DMS53 (cell line): ENCODE measurements around the gene KIF26A.
"Not testable (repeated sequence)": the region's sequence is repeated elsewhere in the genome, so short reads cannot be mapped to it uniquely, and the experiment has no call there.

Experiments
- DNase-seq: peaks from one replicate; lab custom pipeline; 2025; lab: John Stamatoyannopoulos, UW

Gene KIF26A

DNA sequence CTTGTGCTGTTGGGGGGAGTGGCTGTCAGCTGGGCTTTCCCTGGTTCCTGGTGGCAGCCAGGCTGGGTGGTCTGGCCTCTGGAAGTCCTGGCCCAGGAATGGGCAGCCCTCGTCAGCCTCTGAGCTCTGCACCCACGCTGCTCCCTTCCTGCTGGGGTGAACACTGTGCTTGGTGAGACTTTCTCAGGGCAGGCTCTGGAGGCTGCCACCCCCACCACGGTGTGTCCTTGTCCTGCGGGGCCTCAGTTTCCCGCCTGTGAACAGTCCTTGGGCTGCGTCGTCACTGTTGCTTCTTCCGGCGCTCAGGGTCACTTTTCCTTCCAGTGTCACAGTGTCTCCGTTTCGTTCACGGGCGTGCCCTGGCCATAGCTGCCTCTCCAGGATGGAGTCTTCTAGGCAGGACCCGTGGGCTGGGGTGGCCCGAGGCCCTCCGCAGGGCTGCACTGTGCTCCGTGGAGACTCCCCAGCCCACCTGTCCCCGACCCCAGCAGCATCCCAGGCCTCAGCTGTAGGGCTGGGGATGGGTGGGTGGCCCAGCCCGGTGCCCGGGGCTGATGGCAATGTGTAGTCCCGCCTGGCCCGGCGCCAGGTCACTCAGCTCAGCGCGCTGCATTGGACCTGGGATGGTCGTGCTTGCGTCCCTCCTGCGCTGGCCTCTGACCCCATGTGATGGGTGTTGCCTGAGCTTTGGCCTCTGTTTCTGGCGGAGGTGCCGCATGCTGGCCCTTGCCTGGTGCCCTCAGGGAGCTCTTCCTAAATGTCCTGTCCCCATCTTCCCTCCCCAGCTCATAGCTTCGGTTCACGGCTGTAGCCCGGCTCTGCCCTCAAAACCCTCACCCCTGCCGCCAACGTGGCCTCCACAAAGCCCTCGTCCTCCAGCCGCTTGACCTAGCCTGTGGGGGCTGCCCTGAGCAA lies 6.8 kb downstream of the KIF26A start:
- no peak for DNase-seq

DNA sequence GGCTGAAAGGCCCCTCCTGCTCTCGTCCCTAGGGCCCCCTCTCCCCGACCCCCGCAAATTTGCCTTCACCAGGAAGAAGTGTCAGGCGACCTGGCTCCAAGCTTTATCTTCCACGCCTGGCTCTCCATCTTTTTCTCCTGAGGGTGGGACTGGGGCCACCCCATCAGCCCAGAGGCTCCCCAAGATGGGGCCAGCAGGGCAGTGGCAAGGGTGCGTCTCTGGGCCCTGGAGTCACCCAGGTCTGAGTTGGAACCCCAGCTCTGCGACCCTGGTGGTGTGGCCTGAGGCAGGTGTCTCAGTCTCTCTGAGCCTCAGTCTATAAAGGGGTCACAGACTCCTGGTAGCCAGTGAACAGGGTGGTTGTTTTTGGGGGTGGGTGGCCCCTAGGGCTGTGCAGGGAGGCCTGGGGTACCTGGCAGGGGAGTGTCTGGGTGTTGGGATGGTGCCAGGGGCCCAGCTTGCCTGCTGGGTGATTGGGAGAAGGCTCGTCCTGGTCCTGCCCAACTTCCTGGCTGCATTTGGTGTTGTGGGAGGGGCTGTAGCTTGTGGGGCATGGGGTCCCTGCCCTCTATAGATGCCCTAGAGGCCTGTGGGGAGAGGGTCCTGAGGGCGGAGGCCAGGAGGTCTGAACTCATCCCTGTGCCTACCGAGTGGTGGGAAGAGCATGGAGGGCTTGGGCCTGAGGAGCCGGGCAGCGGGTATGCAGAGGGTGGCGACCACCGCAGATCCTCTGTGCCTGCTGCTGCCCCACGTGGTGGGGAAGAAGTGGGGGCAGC lies 7.6 kb downstream of the KIF26A start:
- DNase-seq = no peak

DNA sequence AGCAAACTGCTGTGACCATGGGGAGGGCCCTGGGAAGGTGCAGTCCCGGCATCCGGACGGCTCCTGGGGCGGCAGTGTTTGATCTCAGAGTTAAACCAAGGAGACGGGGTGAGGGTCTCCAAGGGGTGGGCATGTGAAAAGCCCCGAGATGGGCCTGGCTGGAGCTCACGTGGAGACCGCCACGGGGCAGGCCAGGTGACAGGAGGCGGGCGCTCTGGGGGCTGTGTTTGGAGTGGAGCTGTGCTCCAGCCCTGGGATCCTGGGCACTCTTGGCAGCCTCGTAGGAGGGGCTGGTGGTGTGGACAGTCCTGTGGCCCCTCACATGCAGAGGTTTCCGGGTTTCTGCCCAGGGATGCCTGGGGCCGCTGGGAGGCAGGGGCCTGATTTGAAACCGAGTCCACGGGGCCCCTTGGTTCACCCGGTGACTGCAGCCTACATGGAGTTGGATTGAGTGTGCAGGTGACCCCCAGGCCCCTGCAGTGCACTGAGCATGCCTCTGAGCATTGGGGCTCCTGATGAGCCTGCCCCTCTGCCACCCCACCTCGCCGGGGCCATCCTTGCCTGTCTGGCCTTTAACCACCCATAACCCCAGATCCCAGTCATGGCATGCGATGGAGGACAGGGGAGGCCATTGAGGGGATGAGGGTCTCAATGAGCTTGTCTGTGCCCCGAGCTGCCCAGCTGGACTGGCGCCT lies 8.4 kb downstream of the KIF26A start:
- no peak for DNase-seq

DNA sequence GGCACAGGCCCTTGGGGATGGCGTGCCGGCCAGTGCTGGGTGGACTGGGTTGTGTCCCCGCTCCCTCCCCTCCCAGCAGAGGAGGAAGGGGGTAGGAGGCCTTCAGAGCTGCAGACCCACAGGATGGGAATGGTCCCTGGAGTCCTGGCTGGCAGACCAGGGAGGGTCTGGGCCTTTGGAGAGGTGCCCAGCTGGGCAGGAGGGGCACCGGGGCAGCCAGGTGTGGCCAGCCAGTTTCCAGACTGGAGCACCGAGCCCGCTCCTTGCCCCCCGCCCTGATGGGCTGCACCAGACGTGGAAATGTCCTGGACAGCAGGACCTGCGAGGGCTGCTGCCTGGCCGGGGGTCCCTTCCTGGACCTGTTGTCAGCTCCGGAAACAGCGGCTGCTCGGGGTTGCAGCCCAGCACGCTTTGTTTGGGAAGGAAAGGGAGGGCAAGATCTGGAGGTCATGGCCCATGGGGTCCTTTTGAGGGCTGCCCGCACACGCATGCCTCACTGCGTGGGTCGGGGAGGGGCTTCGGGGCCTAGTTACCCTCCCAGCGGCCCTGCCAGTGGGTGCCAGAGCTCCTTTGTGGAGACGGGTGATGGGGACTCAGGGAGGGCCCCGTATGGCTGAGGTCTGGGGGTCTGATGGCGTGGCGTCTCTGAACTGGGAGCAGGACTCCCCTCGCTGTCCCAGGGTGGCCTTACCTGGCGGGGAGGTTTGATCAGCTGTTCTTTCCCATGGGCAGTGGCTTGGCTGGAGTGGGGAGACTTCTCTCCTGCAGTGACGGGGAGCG lies 9.1 kb downstream of the KIF26A start:
- DNase-seq = no peak

DNA sequence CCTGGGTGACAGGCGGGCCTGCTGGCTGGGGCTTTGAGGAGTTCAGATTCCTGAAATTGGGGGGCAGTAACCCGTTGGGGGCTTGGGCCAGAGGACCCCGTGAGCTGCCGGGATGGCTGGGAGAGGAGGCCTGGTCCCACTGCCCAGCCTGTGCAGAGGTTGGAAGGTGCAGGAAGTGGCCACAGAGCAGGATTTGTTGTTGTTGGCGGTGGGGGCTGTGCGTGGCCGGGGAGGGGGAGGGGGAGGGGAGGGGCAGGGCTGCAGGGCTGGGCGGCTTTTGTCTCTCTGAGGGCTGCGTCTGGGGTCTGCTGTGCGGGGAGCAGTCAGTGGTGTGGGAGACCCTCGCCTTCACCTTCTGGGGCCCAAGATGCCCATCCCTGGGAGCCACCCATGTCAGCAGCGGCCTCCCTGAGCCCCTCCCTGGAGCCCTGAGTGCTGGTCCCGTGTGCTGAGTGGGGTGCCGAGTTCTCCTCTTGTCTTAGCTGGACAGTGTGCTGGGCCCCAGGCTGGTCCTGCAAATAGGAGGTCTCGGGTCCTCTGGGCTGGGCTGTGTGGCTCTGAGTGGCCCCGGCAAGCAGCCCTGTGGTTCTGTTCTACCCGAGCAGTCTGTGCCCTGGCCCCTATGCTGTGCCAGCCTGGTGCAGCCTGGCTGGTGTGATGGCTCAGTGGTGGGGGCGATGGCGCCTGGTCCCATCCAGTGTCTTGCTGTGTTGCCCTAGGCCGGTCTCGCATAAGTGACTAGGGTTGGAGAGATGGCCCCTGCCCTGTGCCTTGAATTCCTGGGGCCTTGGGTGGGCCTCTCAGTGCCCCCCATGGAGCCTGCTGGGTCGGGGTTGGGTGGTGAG lies 10.3 kb downstream of the KIF26A start:
- no peak for DNase-seq

DNA sequence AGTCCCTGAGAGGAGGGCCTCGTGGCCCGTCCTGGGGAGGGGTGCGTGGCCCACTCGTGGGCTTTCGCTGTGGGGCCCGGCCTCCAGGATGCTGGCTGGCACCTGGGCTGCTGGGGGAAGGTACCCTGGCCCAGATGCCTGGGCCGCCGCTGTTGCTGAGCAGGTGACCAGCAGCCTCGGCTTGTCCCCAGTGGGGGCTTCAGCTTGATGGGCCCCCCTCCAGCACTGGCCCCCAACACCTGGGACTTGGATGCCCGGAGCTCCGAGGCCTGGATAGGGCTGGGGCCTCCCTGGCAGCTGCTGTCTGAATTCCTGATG lies 10.8 kb downstream of the KIF26A start:
- DNase-seq = no peak

DNA sequence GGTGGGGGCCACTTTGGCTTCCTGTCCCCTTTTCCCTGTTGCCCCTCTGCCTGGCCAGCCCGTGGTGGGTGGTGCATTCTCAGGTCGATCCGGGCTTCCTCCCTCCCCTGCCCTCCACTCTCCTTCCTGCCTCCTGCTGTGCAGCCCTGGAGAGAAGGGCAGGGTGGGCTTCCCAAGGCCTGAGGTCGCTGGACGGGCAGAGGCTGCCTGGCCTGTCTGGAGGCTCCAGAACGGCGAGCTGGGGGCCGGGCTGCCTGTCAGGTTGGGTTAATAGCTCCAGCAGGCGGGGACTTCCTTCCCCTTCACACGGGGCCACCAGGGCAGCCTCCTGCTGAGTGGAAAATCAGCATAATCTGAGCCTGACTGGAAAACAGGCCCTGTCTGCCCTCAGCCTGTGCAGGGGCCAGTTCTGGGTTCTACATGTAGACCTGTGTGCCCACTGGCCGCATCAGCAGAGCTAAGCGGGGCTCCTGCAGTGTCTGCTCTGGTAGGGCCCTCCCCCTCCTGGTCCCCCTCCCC lies 11.3 kb downstream of the KIF26A start:
- no peak for DNase-seq

DNA sequence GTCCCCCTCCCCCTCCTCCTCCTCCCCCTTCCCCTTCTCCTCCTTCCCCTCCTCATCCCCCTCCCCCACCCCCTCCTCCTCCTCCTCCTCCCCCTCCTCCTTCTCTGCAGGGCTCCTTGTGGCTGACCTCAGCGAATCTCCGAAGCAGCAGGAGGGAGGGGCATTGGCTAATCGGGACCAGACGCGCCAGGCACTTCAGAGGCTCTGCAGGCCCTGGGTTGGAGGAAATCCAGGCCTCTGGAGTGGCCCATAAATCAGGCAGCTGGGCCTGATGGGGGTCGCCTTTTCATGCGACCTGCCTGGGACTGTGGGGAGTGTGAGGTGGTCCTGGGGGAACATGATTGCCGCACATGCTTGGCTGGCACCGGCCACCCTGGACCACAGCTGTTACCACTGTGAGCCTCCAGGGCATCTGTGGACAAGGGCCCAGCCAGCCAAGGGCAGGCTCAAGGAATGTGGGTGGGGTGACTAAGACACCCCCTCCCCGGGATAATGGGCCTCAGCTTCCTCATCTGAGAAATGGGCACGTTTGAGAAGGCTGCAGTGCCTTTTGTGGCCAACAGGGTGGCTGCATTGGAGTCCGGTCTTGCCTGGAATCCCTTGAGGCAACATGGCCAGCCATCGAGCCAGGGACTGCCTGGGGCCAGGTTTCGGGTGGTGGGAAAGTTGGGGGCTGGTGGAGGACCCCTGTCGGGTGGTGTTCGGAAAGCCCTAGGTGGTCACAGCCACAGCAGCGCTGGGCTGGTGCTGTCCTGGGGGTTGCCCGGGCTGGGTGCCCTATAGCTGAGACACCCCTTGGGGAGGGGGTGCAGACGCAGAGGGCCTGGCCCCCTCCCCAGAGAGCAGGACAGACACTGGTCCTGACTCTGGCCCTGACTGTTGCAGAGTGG lies 12.0 kb downstream of the KIF26A start:
- no peak for DNase-seq

DNA sequence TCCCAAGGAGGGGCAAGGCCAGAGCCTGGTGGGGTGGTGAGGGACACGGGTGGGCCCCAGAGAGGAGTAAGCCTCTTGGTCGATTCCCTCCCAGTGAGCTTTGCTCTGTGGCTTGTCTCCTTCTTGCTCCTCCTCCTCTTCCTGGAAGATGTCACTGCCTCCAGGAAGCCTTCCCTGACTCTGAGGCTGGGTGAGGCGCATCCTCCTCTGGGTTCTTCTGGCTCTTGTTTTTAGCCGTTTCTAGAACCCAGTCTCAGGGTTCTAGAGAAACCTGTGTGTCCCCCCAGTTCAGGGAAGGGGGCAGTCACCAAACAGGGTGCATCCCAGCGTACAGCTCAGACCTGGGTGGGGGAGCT lies 12.6 kb downstream of the KIF26A start:
- DNase-seq = no peak

DNA sequence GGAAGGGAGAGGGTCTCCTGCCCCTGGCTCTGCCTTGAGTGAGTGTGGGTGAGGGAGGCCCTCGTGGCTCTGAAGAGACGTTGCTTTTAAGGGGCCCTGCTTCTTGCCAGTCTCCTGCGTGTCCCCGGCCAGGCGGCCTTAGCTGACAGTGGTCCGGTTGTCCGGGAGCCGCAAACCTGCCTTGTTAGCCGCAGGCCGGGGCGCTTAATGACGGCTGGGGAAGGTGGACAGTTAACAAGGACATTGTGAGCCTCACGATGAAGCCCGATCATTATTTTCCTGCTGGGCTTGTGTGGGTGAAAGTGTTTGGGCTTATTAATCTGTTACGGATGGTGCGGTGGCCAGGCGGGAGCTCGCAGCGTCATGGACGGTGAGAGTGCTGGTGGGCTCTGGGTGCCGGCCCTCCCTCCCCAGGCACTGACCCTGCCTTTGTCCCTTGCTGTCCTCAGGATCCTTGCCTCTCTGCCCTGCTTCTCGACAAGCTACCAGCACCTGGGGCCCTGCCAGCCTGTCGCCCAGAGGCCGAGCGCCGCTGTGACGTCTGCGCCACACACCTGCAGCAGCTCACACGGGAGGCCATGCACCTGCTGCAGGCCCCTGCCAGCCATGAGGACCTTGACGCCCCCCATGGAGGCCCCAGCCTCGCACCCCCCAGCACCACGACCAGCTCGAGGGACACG lies 13.3 kb downstream of the KIF26A start:
- DNase-seq = no peak

DNA sequence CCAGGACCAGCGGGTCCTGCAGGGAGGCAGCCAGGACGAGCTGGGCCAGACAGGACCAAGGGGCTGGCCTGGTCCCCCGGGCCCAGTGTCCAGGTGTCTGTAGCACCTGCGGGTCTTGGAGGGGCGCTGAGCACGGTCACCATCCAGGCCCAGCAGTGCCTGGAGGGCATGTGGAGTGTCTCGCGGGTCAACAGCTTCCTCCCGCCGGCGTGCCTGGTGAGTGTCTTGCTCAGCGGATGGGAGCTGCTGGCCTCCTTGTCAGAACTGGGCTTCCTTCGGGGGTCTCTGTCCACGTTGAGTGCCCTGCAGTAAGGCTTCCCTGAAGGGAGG lies 13.8 kb downstream of the KIF26A start:
- no peak for DNase-seq

DNA sequence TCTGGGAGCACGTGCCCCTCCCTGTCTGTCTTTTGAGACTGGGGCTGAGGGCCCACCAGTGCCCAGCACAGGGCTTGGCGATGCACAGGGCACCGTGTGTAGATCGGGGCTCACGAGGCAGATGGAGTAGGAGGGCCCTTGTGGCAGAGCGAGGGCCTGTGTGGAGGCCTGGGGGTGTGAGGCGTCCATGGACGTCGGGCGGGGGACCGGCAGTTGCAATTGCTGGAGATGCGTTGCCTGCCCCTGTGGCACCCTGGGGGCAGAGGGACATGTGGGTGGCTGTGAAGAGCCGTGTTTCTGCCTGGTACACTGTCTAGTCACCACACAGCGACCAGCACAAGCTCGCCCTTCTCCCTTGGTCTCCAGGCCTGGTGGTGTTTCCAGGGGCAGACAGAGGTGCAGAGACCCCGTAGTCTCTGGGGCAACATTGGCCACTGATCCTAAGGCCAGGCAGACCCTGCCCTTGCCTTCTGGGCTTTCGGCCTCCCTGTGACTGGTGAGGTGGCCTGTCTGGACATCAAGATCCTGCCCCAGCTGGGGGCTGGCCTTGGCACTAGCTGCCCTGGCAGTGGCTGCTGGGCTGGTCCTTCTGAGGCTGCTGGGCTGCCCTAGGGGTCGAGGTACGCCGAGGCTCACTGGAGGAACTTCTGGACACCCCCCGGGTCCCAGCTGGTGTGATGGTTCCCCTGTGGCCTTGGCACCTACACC lies 14.5 kb downstream of the KIF26A start:
- no peak for DNase-seq

DNA sequence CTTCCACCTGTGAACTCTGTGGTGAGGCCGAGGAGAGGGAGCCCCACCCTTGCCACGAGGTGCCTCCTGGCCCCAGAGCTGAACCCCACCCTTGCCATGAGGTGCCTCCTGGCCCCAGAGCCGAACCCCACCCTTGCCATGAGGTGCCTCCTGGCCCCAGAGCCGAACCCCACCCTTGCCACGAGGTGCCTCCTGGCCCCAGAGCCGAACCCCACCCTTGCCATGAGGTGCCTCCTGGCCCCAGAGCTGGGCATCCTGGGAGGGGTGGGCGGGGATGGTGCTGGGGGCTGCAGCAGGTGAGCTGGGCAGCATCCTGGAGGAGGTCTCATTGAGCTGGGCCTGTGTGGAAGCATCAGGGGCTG lies 15.0 kb downstream of the KIF26A start:
- not testable (repeated sequence) for DNase-seq

DNA sequence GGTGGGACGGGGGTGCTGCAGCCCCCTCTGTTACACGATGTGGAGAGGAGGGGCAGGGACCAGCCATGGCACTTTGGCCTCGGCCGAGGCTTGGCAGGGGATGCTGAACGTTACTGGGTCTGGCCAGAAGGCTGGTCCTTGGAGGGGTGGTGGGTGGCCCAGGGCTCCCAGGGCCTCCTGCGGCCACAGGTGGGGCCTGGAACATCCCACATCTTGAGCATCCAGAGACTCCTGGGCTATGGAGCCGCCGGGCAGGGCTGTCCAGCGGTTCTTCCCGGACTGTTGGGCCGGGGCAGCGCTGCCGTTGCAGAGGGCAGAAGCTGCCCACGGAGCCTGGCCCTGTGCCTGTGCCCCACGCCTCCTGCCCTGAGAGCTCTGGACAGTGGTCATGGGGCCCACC lies 15.9 kb downstream of the KIF26A start:
- no peak for DNase-seq

DNA sequence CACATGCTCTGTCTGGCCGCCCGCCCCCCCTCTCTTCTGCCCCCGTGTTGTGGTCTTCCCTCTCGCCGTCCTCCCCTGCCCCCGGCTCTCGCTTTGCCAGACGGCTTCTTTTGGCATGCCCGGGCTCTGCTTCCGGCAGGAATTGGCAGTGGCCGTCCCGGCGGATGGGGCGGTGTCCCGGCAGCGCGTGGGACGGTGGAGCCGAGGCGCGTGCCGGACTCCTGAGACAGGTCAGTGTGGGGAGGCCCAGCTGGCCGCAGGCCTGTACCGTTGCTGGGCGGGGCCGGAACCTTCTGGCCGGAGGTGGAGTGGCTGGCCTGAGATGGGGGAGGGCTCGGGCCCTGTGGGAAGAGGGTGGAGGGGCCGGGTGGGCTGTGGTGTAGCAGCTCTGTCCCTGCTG lies 17.1 kb downstream of the KIF26A start:
- DNase-seq = no peak

DNA sequence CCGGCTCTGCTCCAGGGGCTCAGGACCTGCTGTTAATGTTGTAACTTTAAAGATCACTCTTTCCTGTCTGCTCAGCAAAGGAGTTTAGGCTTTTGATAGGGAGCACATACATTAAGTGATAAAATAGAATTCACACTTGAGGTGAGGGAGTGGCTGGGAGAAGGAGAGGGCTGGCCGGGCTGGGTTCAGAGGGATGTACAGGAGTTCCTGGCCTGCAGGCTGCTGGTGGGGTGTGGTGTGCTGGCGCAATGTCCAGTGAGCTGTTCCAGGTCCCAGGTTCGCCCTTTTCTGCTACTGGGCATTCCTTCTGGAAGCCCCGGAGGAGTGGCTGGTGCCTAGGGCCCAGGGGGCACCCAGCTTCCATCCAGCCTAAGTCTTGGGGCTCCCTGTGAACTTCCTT lies 17.8 kb downstream of the KIF26A start:
- no peak for DNase-seq

DNA sequence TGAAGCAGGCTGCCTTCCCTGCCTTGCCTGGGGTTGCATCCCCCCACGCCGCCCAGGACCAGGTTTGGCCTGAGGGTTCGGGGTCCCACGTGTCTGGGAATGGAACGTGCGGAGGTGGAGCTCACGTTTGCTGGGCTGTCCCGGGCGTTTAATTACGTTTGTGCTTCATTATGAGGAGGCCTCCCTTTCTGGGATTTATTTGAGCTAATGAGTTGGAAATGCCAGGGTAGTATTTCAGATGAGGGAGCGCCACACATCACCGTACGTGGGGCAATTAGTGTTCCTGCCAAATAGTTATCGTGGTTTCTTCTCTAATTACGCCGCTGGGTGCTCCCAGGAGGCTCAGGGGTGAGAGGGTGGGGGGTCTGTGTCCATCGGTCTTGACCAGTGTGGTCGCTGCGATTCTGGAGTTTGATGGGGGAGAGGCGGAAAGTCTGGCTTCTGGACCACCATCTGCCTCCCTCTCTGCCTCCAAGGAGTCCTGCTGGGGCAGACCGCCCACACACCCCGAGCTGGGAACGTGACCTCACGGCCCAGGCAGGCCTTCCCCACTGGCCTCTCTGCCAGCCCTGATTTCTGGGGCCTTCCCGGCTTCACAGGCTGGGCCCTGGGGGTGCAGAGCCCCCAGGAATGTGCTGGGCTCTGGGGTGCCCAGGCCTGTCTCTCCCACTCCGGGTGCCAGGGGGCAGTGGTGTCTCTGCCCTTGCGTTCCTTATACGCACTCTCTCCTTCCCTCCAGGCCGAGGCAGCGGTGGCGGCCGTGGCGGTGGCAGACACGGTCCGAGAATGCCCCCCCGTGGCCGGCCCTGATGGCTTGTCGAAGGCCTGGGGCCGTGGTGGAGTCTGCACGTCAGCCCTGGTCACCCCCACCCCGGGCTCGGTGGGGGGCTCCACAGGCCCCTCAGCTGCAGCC lies 18.9 kb downstream of the KIF26A start:
- DNase-seq = no peak
